ENCODE data around the gene RNASE11.
"Not testable (repeated sequence)": the region's sequence is repeated elsewhere in the genome, so short reads cannot be mapped to it uniquely, and the experiment has no call there.

Gene RNASE11

DNA sequence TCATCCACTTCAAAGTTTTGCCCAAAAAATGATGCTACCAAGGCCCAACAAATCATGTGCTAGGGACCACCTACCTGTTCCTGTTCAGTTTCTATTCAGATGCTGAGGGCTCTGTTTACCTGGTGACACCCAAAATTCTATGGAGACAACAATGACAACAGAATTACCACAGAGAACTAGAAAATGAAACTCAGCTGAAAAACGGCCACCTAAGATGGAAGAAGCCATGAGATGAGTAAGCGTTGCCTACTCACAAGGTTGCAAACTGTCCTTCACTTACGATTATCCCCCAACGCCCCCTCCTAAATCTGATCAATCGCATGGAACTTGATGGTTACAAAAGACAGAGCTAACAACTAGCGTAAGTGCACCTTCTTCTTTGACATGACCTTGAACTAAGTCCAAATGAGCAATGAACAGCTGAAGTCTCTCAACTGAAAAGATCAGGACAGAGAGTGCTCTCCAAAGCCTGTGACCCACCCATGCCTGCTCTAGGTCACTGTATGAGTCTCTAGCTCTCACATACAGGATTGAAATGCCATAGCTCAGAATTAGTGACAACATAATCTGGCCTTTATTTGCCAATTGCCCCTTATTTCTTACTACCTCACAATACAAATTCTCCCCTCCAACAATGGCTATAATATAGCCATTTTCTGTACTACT is at the start of gene RNASE11:
Gene RNASE11 (minus strand): TSS at position 513 of the 666 bp plus-strand sequence.
- DNase-seq (ENCODE audit: low read depth in 2 of 2, low spot score in 1 of 2) = no peak

GRCh38 chr14:20632831-20633691 is 45.3 kb upstream of the RNASE11 start:
- DNase-seq (ENCODE audit: low read depth in 2 of 2, low spot score in 1 of 2) = no peak

DNA sequence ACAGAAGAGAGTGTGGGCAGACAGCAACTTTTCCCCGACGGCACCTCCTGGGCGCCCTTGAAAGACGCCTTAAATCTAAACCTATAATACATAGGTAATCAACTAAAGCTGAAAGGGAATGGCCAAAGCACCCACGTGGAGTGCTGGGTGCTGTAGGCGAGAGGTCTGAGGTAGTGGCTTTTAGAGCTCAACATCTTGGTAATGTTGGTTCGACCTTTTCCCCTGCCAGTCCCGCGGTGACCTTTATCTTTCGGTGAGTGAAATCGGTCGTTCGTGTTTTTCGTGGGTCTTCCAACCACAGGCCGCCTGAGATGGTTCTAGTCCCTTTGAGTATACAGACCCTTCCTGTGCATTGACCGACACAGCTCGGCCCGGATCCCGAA is 44.6 kb upstream of the RNASE11 start:
- no peak for DNase-seq (ENCODE audit: low read depth in 2 of 2, low spot score in 1 of 2)

GRCh38 chr14:20631880-20632389 is 44.1 kb upstream of the RNASE11 start:
- DNase-seq (ENCODE audit: low read depth in 2 of 2, low spot score in 1 of 2) = no peak

DNA sequence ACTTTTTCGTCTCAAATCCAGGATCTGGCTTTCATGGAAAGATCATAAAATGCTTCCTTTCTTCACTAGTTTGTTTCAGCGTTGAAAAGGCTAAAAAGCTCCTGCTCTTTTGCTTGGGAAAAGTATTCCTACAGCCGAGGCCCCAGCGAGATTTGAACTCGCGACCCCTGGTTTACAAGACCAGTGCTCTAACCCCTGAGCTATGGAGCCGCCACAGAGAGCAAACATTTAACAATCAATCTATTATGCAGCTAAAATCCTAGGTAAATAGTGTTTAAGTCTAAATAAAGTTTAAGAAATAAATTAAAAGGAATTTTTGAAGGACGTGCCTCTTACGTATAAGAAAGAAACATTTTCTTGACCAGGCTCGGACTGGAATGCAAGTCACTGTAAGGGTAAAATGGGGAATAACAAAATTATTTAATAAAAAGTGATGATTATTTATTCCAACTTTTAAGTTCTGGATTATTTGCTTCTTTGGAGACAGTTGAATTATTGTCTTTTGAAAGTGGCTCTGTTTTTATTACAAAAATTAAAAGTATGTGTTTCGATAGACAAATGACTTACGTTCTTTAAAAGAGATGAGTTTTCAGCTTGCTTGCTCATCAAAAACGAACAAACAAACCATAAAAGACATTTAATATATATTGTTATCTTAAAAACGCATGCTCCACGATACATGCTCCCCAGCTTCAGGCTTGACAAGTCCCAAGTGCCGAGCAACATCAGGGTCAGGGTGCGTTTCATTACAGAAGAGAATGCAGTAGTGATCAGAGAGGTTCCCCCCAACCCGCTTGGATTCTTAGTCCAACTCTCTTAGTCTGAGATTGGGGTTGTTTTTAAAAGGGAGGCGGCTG is 43.5 kb upstream of the RNASE11 start:
- DNase-seq (ENCODE audit: low read depth in 2 of 2, low spot score in 1 of 2) = no peak

GRCh38 chr14:20630340-20631022 is 42.7 kb upstream of the RNASE11 start:
- no peak for DNase-seq (ENCODE audit: low read depth in 2 of 2, low spot score in 1 of 2)

GRCh38 chr14:20628063-20628854 is 40.5 kb upstream of the RNASE11 start:
- DNase-seq (ENCODE audit: low read depth in 2 of 2, low spot score in 1 of 2) = no peak

GRCh38 chr14:20627346-20628027 is 39.7 kb upstream of the RNASE11 start:
- DNase-seq (ENCODE audit: low read depth in 2 of 2, low spot score in 1 of 2) = no peak

GRCh38 chr14:20626274-20626673 is 38.5 kb upstream of the RNASE11 start:
- DNase-seq (ENCODE audit: low read depth in 2 of 2, low spot score in 1 of 2) = no peak

DNA sequence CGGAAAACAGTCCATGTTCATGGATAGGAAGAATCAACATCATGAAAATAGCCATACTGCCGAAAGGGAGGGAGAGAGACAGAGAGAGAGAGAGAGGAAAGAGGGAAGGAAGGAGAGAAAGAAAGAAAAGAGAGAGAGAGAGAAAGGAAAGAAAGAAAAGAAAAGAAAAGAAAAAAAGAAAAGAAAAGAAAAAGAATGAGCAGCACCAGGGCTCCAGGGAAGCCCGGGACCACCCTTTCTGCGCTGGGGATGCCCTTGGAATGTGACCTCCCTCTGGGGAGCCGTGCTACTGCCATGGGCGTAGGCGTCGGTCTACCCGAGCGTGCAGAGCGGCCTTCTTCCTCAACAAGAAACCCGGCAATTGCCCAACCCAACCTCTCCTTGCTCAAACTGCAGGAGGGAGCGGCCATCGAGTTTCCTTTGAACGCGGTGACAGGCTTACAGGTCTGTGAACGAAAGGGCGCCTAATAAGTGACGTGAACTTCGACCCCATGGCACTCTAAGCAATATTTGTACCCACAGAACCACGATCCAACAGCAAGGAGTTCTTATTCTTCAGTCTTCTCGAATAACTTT is 36.8 kb upstream of the RNASE11 start:
- no peak for DNase-seq (ENCODE audit: low read depth in 2 of 2, low spot score in 1 of 2)

DNA sequence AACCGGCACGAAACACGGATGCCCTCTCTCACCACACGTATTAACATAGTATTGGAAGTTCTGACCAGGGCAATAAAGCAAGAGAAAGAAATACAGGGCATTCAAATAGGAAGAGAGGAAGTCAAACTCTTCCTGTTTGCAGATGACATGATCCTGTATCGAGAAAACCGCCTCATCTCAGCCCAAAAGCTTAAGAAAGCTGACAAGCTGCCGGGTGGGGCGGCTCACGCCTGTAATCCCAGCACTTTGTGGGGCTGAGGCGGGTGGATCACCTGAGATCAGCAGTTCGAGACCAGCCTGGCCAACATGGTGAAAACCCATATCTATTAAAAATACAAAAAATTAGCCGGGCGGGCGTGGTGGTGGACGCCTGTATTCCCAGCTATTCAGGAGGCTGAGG is 36.0 kb upstream of the RNASE11 start:
- DNase-seq (ENCODE audit: low read depth in 2 of 2, low spot score in 1 of 2) = no peak

- no peak for DNase-seq (ENCODE audit: low read depth in 2 of 2, low spot score in 1 of 2)
These were observed 35.1 kb upstream of the RNASE11 start for GRCh38 chr14:20622816-20623291.

DNA sequence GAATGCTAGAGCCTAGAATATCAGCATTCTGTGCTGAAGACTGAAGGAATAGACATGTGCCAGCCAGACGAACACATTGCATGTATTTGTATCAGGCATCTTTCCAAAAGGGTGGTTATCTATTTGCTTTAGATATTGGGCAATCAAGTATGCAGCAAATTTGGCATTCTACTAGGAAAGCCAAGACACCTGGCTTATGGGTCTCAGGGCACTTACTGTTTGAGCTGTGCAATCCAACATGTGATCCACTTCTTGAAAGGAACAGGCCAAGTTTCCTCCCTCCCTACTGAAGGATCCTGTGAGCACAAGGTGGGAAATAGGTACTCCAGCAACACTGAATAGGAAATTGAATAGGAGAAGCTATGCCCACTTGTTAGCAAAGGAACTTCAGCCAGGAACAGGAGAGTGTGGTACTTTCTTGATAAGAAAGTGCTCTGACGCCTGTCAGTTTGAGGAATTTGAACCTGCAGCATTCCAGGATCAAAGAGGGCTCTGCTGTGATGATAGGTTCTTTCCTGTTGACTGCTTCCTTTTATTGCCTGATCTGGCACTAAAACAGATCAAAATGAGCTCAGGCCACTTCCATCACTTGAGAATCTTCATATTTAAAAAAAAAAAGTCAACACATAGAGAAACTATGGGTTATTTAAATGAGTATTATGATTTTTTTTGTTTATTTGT is 33.1 kb upstream of the RNASE11 start:
- DNase-seq (ENCODE audit: low read depth in 2 of 2, low spot score in 1 of 2) = no peak

GRCh38 chr14:20619688-20620087 is 31.9 kb upstream of the RNASE11 start:
- DNase-seq (ENCODE audit: low read depth in 2 of 2, low spot score in 1 of 2) = not testable (repeated sequence)

- DNase-seq (ENCODE audit: low read depth in 2 of 2, low spot score in 1 of 2) = no peak
These were observed 30.5 kb upstream of the RNASE11 start for GRCh38 chr14:20618271-20618749.

- no peak for DNase-seq (ENCODE audit: low read depth in 2 of 2, low spot score in 1 of 2)
These were observed 29.6 kb upstream of the RNASE11 start for GRCh38 chr14:20617138-20618003.

GRCh38 chr14:20615996-20616395 is 28.2 kb upstream of the RNASE11 start:
- DNase-seq (ENCODE audit: low read depth in 2 of 2, low spot score in 1 of 2) = no peak

Data from stimulated activated CD8-positive, alpha-beta memory T cell treated with anti-CD3 and anti-CD28 coated beads, Interleukin-4, amount 100 ng/mL, for 1 hour (primary cell).